K562 (cell line): ENCODE results near the gene DVL3. TPM values are rescaled to one million over a fixed set of nuclear protein-coding genes. Genes with fewer than 3 reads are reported as not detected.

Experiments
- FOSL1 ChIP-seq: fragments of 200-800 bp; sonication (Bioruptor generic); conservative IDR thresholded peaks from 2 replicates; pipeline ENCODE4 v1.6.1; 2016; ENCODE audit warnings: missing genetic modification characterization, missing compliant biosample characterization
- JUND ChIP-seq, 2 experiments: IDR thresholded peaks; 2 replicates in 1 of 2; 3 replicates in 1 of 2; pipeline ENCODE4 v1.6.1; 2011; ENCODE audit warnings: borderline replicate concordance in 2 of 2, low read depth in 2 of 2, low read length in 2 of 2, improper control_type of control experiment in 1 of 2, missing biosample characterization in 1 of 2, missing genetic modification characterization in 1 of 2, missing genetic modification reagents in 1 of 2
- KDM4B ChIP-seq, 2 experiments: fragments of 450-650 bp in 1 of 2; sonication (generic) in 1 of 2; IDR thresholded peaks; 2 replicates each; pipeline ENCODE4 v1.6.1; 2016 to 2017; ENCODE audit warnings: borderline replicate concordance in 2 of 2, antibody characterized with exemption in 1 of 2, low read depth in 1 of 2, mild to moderate bottlenecking in 1 of 2
- L3MBTL2 ChIP-seq: fragments of 450-650 bp; IDR thresholded peaks from 2 replicates; pipeline ENCODE4 v1.6.1; 2016; ENCODE audit warnings: mild to moderate bottlenecking, moderate library complexity
- LCOR ChIP-seq: sonication (generic); formaldehyde crosslinking; IDR thresholded peaks from 2 replicates; pipeline ENCODE4 v1.8.0; 2022; ENCODE audit warnings: mild to moderate bottlenecking, missing genetic modification reagents
- MTA2 ChIP-seq: fragments of 450-650 bp; IDR thresholded peaks from 2 replicates; pipeline ENCODE4 v1.6.1; 2016; ENCODE audit warnings: low read depth
- MYBL2 ChIP-seq, 2 experiments: fragments of 450-650 bp in 1 of 2; sonication (generic) in 1 of 2; formaldehyde crosslinking in 1 of 2; IDR thresholded peaks; 2 replicates each; pipeline versions ENCODE4 v1.6.1 to v1.8.1; 2017 to 2022; ENCODE audit warnings: borderline replicate concordance in 1 of 2, inconsistent platforms in 1 of 2, low read depth in 1 of 2, mild to moderate bottlenecking in 1 of 2, missing genetic modification reagents in 1 of 2, moderate library complexity in 1 of 2
- NONO ChIP-seq, 2 experiments: fragments of 200-400 bp in 1 of 2; fragments of 450-650 bp in 1 of 2; formaldehyde crosslinking in 1 of 2; IDR thresholded peaks; 2 replicates each; pipeline ENCODE4 v1.6.1; 2017; ENCODE audit warnings: low read depth in 2 of 2, mild to moderate bottlenecking in 2 of 2, moderate library complexity in 2 of 2, low read length in 1 of 2
- RCOR1 ChIP-seq, 2 experiments: IDR thresholded peaks; 2 replicates each; pipeline ENCODE4 v1.6.1; 2012; ENCODE audit warnings: low read depth in 2 of 2, low read length in 2 of 2, borderline replicate concordance in 1 of 2, improper control_type of control experiment in 1 of 2
- SMARCE1 ChIP-seq: fragments of 450-650 bp; IDR thresholded peaks from 2 replicates; pipeline ENCODE4 v1.7.1; 2016; ENCODE audit warnings: mild to moderate bottlenecking
- SPI1 ChIP-seq: IDR thresholded peaks from 2 replicates; pipeline ENCODE4 v1.6.1; 2011; ENCODE audit warnings: low read depth, low read length, control low read depth, borderline replicate concordance
- SREBF1 ChIP-seq: fragments of 150-350 bp; IDR thresholded peaks from 2 replicates; pipeline ENCODE4 v1.6.1; 2014; ENCODE audit warnings: antibody characterized with exemption, low read depth, low read length, borderline replicate concordance
- TEAD1 ChIP-seq, 2 experiments: fragments of 450-650 bp in 1 of 2; sonication (generic) in 1 of 2; formaldehyde crosslinking; IDR thresholded peaks; 2 replicates each; pipeline versions ENCODE4 v1.4.0 to v1.8.0; 2020 to 2022; ENCODE audit warnings: mild to moderate bottlenecking in 2 of 2, missing genetic modification reagents in 1 of 2
- U2AF1 ChIP-seq: fragments of 200-400 bp; formaldehyde crosslinking; optimal IDR thresholded peaks from 2 replicates; pipeline ENCODE3; 2017; ENCODE audit warnings: mild to moderate bottlenecking, low read depth, low read length, moderate library complexity
- ZC3H4 ChIP-seq: sonication (generic); formaldehyde crosslinking; IDR thresholded peaks from 2 replicates; pipeline ENCODE4 v1.9.0; 2021; ENCODE audit warnings: missing genetic modification reagents, borderline replicate concordance
- ZNF12 ChIP-seq: sonication (generic); formaldehyde crosslinking; IDR thresholded peaks from 2 replicates; pipeline ENCODE4 v1.4.0; 2020; ENCODE audit warnings: mild to moderate bottlenecking, missing genetic modification reagents
- ZNF146 ChIP-seq: IDR thresholded peaks from one replicate; pipeline ENCODE4 v1.6.1; 2018; ENCODE audit warnings: missing compliant biosample characterization; ENCODE audit not compliant: unreplicated experiment
- ZNF311 ChIP-seq: fragments of 250-450 bp; sonication (Bioruptor Pico); IDR thresholded peaks from 2 replicates; pipeline ENCODE4 v1.4.0; 2020; ENCODE audit warnings: mild to moderate bottlenecking, moderate library complexity
- ZSCAN29 ChIP-seq: fragments of 450-650 bp; IDR thresholded peaks from 2 replicates; pipeline ENCODE4 v1.6.1; 2017
- polyA plus RNA-seq, 8 experiments: library from polyadenylated mRNA; depleted of rRNA in 4 of 8; stranded (reverse) in 5 of 8; unstranded in 3 of 8; fragments of >200 nt; fragmentation: Nextera tagmentation in 2 of 8; fragmentation: Illumina TruSeq in 1 of 8; extraction: Ambion mirVana in 2 of 8; extraction: Trizol in 1 of 8; gene quantifications; 2 replicates each; pipeline versions ENCODE4 v1.2.1 to v1.2.3, GENCODE V29; 2011 to 2014; ENCODE audit warnings: inconsistent platforms in 1 of 8, missing spikeins in 1 of 8
- total RNA-seq, 7 experiments: library from RNA; depleted of rRNA in 6 of 7; stranded (reverse); fragments of >200 nt in 6 of 7; fragmentation: Illumina TruSeq in 2 of 7; extraction: Trizol in 2 of 7; gene quantifications; 2 replicates each; pipeline versions ENCODE4 v1.2.1 to v1.2.3, GENCODE V29; 2011 to 2021; ENCODE audit warnings: low replicate concordance in 1 of 7
- TF ChIP-seq, protein P1 (sequence below), 2 experiments: fragments of 450-650 bp; conservative IDR thresholded peaks; 2 replicates each; pipeline ENCODE4 v1.6.1; 2017; ENCODE audit warnings: mild to moderate bottlenecking in 2 of 2, moderate library complexity in 2 of 2
- TF ChIP-seq, protein P2 (sequence below): fragments of 450-650 bp; IDR thresholded peaks from 2 replicates; pipeline ENCODE4 v1.7.1; 2018; ENCODE audit warnings: mild to moderate bottlenecking, low read depth; ENCODE audit not compliant: partially characterized antibody

Gene DVL3
- total and polyA plus RNA-seq, 9 of the 15 experiments (the other 6 are each of a cell fraction or from before 2014, with no cell fraction given), result 3.1 to 57.9 (median 20.1) TPM

DNA sequence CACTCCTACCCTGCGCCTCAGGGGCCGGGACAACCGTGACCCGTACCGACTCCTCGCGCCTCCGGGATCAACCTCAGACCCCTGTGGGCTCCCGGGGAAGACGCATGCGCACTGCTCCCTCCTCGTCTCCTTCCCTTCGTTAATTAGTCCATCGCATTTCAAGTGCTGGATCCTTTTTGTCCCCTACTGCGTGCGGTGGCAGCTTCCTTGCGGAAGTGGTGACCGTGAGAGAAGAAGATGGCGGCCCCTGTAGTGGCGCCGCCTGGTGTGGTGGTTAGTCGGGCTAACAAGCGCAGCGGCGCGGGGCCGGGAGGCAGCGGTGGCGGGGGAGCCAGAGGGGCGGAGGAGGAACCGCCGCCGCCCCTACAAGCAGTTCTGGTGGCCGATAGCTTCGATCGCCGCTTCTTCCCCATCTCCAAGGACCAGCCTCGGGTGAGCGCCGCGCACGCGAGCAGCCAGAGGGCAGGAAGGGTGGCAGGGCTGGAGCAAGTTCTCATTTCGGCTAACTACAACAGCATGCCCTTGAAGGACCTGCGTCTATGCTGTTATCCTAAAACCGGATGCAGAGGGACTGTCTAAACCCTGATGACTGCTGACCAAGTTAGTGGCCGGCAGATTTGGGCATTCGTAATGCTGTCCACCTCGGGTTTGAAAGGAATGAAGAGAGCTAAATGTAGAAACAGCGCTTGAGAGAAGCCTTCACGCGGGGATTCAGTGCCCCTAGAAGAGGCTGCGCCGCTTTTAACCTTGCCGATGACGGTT, 19.8 kb upstream of the DVL3 start, which contains the start of gene EIF2B5 (continued):
- TF ChIP-seq SMARCE1 (peak; percentile 9; the same call in 1 of the 2 replicates), MTA2 (no peak), ZNF12 (0 out of 2 replicates have a peak, but pooled peaks have one; percentile 20), SREBF1 (peak; percentile 60; the same call in 1 of the 2 replicates), MYBL2 (IDR thresholded peaks at IDR 0.05; ENCODE audit: low read depth) (no peak), MYBL2 (CRISPR knock-in tag; IDR thresholded peaks at IDR 0.05; ENCODE audit: borderline replicate concordance) (no peak), JUND (IDR thresholded peaks at IDR 0.05; ENCODE audit: borderline replicate concordance, low read depth, low read length) (peak; percentile 84), JUND (tag; IDR thresholded peaks at IDR 0.05; ENCODE audit: borderline replicate concordance, low read depth, low read length) (peak; percentile 43; the same call in 1 of the 3 replicates), TEAD1 (CRISPR knock-in tag; IDR thresholded peaks at IDR 0.05) (peak in 1 of 2 experiments; percentile 69; a peak in 2 of 4 replicates), SPI1 (peak; percentile 90), NONO (IDR thresholded peaks at IDR 0.05; ENCODE audit: low read depth in 2 of 2, low read length in 1 of 2) (peak; percentile 40 to 63; a peak in 1 of 4 replicates), KDM4B (IDR thresholded peaks at IDR 0.05; ENCODE audit: borderline replicate concordance in 2 of 2, low read depth in 1 of 2) (peak in 1 of 2 experiments; percentile 74; a peak in 1 of 4 replicates), RCOR1 (IDR thresholded peaks at IDR 0.05; ENCODE audit: borderline replicate concordance in 1 of 2, low read depth in 2 of 2, low read length in 2 of 2) (peak in 1 of 2 experiments; percentile 76; a peak in 2 of 4 replicates), ZSCAN29 (peak; percentile 95), LCOR (CRISPR knock-in tag) (peak; percentile 88; the same call in 1 of the 2 replicates), ZNF146 (CRISPR knock-in tag) (no peak), FOSL1 (no peak), ZNF311 (CRISPR knock-in tag) (no peak), U2AF1 (no peak), ZC3H4 (0 out of 2 replicates have a peak, but pooled peaks have one; percentile 56), L3MBTL2 (peak; percentile 85)
- TF ChIP-seq, protein P1, sequence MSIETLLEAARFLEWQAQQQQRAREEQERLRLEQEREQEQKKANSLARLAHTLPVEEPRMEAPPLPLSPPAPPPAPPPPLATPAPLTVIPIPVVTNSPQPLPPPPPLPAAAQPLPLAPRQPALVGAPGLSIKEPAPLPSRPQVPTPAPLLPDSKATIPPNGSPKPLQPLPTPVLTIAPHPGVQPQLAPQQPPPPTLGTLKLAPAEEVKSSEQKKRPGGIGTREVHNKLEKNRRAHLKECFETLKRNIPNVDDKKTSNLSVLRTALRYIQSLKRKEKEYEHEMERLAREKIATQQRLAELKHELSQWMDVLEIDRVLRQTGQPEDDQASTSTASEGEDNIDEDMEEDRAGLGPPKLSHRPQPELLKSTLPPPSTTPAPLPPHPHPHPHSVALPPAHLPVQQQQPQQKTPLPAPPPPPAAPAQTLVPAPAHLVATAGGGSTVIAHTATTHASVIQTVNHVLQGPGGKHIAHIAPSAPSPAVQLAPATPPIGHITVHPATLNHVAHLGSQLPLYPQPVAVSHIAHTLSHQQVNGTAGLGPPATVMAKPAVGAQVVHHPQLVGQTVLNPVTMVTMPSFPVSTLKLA (conservative IDR thresholded peaks at IDR 0.05), result peak; percentile 76 to 93
- TF ChIP-seq, protein P2, sequence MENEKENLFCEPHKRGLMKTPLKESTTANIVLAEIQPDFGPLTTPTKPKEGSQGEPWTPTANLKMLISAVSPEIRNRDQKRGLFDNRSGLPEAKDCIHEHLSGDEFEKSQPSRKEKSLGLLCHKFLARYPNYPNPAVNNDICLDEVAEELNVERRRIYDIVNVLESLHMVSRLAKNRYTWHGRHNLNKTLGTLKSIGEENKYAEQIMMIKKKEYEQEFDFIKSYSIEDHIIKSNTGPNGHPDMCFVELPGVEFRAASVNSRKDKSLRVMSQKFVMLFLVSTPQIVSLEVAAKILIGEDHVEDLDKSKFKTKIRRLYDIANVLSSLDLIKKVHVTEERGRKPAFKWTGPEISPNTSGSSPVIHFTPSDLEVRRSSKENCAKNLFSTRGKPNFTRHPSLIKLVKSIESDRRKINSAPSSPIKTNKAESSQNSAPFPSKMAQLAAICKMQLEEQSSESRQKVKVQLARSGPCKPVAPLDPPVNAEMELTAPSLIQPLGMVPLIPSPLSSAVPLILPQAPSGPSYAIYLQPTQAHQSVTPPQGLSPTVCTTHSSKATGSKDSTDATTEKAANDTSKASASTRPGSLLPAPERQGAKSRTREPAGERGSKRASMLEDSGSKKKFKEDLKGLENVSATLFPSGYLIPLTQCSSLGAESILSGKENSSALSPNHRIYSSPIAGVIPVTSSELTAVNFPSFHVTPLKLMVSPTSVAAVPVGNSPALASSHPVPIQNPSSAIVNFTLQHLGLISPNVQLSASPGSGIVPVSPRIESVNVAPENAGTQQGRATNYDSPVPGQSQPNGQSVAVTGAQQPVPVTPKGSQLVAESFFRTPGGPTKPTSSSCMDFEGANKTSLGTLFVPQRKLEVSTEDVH, result peak; percentile 87
